Measurements from ENCODE around the gene SREBF1.

DNA sequence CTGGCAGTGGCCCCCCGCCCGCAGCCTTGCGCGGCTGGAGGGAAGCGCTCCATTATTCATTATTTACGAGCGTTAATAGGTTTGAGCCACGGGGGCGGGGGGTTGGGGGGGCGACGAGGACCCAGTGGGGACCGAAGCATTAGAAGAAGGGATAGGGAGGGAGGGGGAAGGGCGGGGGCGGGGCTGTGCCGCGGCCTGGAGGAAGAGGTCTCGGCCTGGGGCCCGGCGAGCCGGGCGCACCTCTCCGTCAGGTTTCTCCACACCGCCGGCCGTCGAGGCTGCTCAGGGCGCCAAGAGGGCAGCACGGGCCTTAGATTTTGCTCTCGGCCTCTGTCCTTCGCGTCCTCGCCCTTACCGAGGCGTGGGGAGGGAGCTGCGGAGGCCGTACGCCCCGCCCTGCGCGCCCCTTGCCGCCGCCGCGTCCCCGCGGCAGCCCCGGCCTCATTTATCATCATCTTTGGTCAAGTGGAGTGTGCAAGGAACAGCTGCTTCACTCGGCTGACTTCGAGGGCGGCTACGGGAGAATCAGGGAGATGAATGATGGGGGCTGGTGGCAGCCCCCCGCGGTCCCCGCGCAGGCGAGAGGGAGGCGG is 54.2 kb downstream of the SREBF1 start:
- TF ChIP-seq, protein P1, sequence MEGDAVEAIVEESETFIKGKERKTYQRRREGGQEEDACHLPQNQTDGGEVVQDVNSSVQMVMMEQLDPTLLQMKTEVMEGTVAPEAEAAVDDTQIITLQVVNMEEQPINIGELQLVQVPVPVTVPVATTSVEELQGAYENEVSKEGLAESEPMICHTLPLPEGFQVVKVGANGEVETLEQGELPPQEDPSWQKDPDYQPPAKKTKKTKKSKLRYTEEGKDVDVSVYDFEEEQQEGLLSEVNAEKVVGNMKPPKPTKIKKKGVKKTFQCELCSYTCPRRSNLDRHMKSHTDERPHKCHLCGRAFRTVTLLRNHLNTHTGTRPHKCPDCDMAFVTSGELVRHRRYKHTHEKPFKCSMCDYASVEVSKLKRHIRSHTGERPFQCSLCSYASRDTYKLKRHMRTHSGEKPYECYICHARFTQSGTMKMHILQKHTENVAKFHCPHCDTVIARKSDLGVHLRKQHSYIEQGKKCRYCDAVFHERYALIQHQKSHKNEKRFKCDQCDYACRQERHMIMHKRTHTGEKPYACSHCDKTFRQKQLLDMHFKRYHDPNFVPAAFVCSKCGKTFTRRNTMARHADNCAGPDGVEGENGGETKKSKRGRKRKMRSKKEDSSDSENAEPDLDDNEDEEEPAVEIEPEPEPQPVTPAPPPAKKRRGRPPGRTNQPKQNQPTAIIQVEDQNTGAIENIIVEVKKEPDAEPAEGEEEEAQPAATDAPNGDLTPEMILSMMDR (conservative IDR thresholded peaks at IDR 0.05; ENCODE audit: low read depth in 2 of 2), result no peak
- TF ChIP-seq EZH2phosphoT487 (IDR thresholded peaks at IDR 0.05; ENCODE audit: unreplicated experiment), result no peak
- TF ChIP-seq, protein P2, sequence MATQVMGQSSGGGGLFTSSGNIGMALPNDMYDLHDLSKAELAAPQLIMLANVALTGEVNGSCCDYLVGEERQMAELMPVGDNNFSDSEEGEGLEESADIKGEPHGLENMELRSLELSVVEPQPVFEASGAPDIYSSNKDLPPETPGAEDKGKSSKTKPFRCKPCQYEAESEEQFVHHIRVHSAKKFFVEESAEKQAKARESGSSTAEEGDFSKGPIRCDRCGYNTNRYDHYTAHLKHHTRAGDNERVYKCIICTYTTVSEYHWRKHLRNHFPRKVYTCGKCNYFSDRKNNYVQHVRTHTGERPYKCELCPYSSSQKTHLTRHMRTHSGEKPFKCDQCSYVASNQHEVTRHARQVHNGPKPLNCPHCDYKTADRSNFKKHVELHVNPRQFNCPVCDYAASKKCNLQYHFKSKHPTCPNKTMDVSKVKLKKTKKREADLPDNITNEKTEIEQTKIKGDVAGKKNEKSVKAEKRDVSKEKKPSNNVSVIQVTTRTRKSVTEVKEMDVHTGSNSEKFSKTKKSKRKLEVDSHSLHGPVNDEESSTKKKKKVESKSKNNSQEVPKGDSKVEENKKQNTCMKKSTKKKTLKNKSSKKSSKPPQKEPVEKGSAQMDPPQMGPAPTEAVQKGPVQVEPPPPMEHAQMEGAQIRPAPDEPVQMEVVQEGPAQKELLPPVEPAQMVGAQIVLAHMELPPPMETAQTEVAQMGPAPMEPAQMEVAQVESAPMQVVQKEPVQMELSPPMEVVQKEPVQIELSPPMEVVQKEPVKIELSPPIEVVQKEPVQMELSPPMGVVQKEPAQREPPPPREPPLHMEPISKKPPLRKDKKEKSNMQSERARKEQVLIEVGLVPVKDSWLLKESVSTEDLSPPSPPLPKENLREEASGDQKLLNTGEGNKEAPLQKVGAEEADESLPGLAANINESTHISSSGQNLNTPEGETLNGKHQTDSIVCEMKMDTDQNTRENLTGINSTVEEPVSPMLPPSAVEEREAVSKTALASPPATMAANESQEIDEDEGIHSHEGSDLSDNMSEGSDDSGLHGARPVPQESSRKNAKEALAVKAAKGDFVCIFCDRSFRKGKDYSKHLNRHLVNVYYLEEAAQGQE (IDR thresholded peaks at IDR 0.05; ENCODE audit: unreplicated experiment), result no peak
- TF ChIP-seq EZH2 (IDR thresholded peaks at IDR 0.05; ENCODE audit: low read depth, unreplicated experiment), result no peak
- no peak for TF ChIP-seq NANOG (IDR thresholded peaks at IDR 0.05; ENCODE audit: borderline replicate concordance)
- no peak for TF ChIP-seq POLR2AphosphoS5 (IDR thresholded peaks at IDR 0.05; ENCODE audit: low read depth)
- TF ChIP-seq, protein P3, sequence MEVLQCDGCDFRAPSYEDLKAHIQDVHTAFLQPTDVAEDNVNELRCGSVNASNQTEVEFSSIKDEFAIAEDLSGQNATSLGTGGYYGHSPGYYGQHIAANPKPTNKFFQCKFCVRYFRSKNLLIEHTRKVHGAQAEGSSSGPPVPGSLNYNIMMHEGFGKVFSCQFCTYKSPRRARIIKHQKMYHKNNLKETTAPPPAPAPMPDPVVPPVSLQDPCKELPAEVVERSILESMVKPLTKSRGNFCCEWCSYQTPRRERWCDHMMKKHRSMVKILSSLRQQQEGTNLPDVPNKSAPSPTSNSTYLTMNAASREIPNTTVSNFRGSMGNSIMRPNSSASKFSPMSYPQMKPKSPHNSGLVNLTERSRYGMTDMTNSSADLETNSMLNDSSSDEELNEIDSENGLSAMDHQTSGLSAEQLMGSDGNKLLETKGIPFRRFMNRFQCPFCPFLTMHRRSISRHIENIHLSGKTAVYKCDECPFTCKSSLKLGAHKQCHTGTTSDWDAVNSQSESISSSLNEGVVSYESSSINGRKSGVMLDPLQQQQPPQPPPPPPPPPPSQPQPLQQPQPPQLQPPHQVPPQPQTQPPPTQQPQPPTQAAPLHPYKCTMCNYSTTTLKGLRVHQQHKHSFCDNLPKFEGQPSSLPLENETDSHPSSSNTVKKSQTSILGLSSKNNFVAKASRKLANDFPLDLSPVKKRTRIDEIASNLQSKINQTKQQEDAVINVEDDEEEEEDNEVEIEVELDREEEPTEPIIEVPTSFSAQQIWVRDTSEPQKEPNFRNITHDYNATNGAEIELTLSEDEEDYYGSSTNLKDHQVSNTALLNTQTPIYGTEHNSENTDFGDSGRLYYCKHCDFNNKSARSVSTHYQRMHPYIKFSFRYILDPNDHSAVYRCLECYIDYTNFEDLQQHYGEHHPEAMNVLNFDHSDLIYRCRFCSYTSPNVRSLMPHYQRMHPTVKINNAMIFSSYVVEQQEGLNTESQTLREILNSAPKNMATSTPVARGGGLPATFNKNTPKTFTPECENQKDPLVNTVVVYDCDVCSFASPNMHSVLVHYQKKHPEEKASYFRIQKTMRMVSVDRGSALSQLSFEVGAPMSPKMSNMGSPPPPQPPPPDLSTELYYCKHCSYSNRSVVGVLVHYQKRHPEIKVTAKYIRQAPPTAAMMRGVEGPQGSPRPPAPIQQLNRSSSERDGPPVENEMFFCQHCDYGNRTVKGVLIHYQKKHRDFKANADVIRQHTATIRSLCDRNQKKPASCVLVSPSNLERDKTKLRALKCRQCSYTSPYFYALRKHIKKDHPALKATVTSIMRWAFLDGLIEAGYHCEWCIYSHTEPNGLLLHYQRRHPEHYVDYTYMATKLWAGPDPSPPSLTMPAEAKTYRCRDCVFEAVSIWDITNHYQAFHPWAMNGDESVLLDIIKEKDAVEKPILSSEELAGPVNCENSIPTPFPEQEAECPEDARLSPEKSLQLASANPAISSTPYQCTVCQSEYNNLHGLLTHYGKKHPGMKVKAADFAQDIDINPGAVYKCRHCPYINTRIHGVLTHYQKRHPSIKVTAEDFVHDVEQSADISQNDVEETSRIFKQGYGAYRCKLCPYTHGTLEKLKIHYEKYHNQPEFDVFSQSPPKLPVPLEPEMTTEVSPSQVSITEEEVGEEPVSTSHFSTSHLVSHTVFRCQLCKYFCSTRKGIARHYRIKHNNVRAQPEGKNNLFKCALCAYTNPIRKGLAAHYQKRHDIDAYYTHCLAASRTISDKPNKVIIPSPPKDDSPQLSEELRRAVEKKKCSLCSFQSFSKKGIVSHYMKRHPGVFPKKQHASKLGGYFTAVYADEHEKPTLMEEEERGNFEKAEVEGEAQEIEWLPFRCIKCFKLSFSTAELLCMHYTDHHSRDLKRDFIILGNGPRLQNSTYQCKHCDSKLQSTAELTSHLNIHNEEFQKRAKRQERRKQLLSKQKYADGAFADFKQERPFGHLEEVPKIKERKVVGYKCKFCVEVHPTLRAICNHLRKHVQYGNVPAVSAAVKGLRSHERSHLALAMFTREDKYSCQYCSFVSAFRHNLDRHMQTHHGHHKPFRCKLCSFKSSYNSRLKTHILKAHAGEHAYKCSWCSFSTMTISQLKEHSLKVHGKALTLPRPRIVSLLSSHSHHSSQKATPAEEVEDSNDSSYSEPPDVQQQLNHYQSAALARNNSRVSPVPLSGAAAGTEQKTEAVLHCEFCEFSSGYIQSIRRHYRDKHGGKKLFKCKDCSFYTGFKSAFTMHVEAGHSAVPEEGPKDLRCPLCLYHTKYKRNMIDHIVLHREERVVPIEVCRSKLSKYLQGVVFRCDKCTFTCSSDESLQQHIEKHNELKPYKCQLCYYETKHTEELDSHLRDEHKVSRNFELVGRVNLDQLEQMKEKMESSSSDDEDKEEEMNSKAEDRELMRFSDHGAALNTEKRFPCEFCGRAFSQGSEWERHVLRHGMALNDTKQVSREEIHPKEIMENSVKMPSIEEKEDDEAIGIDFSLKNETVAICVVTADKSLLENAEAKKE (CRISPR knock-in tag; IDR thresholded peaks at IDR 0.05), result no peak
- no peak for TF ChIP-seq CREB1 (CRISPR knock-in tag; IDR thresholded peaks at IDR 0.05; ENCODE audit: low read depth)
- no peak for TF ChIP-seq JUNB (IDR thresholded peaks at IDR 0.05; ENCODE audit: unreplicated experiment)
- TF ChIP-seq, protein P4, sequence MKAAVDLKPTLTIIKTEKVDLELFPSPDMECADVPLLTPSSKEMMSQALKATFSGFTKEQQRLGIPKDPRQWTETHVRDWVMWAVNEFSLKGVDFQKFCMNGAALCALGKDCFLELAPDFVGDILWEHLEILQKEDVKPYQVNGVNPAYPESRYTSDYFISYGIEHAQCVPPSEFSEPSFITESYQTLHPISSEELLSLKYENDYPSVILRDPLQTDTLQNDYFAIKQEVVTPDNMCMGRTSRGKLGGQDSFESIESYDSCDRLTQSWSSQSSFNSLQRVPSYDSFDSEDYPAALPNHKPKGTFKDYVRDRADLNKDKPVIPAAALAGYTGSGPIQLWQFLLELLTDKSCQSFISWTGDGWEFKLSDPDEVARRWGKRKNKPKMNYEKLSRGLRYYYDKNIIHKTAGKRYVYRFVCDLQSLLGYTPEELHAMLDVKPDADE (IDR thresholded peaks at IDR 0.05), result no peak
- TF ChIP-seq STAT1 (IDR thresholded peaks at IDR 0.05; ENCODE audit: unreplicated experiment), result no peak
- TF ChIP-seq ZNF331 (CRISPR knock-in tag; IDR thresholded peaks at IDR 0.05; ENCODE audit: low read depth), result no peak
